Endothelial cell of umbilical vein (primary cell): Measurements from ENCODE around the gene GRIN3A. TPM values are rescaled to one million over a fixed set of nuclear protein-coding genes. Genes with fewer than 3 reads are reported as not detected.

Experiments used
- BruUV-seq: library from RNA; stranded (reverse); fragments of 400-500 nt; replicated peaks from 2 replicates; lab custom pipeline; 2021; lab: Mats Ljungman, UMichigan
- CTCF ChIA-PET: fragments of 300-600, 350-600 bp; sonication (Branson Sonifier 250); formaldehyde crosslinking; loops from one replicate; lab custom pipeline; 2021; ENCODE audit warnings: antibody characterized with exemption, inconsistent platforms; lab: Charles Lee
- POLR2A ChIA-PET: fragments of 300-600, 350-600 bp; sonication (Branson Sonifier 250); formaldehyde crosslinking; loops from one replicate; lab custom pipeline; 2021; ENCODE audit warnings: antibody characterized with exemption, inconsistent platforms; lab: Charles Lee
- DNase-seq: peaks from one replicate; pipeline ENCODE4 v3.0.0-alpha.2; 2011; ENCODE audit warnings: low read depth, low spot score
- FAIRE-seq: peaks from 2 replicates; lab custom pipeline; 2011; peaks lifted over from hg19 to GRCh38; lab: Jason Lieb, UNC
- H2AFZ ChIP-seq: 2 replicates; pipeline ENCODE4 v1.6.0; 2012; ENCODE audit warnings: low read depth, low read length, control low read depth, inconsistent platforms
- H3K27ac ChIP-seq: 2 replicates; pipeline ENCODE4 v1.5.1; 2011; ENCODE audit warnings: low read depth, mild to moderate bottlenecking, control low read depth, low read length, moderate library complexity; ENCODE audit not compliant: insufficient read depth
- H3K27me3 ChIP-seq, 2 experiments: 2 replicates each; pipeline versions ENCODE4 v1.6.0 to v1.6.1; 2011; ENCODE audit warnings: low read length in 2 of 2, mixed read lengths in 1 of 2; ENCODE audit not compliant: control insufficient read depth in 2 of 2, insufficient read depth in 2 of 2
- H3K36me3 ChIP-seq, 2 experiments: 2 replicates in 1 of 2; 3 replicates in 1 of 2; pipeline ENCODE4 v1.5.1; 2011; ENCODE audit warnings: low read length in 2 of 2, mild to moderate bottlenecking in 1 of 2, moderate library complexity in 1 of 2; ENCODE audit not compliant: control insufficient read depth in 2 of 2, insufficient read depth in 2 of 2; ENCODE audit errors: extremely low read depth in 1 of 2
- H3K4me1 ChIP-seq: 3 replicates; pipeline ENCODE4 v1.5.1; 2011; ENCODE audit warnings: mild to moderate bottlenecking, low read length; ENCODE audit not compliant: control insufficient read depth, insufficient read depth; ENCODE audit errors: extremely low read depth
- H3K4me2 ChIP-seq: 2 replicates; pipeline ENCODE4 v1.6.1; 2011; ENCODE audit warnings: low read length, control low read depth, mixed read lengths; ENCODE audit not compliant: insufficient read depth
- H3K4me3 ChIP-seq, 3 experiments: fragments of 200-600 bp in 1 of 3; sonication (generic), shearing (Covaris generic) in 1 of 3; replicated peaks in 1 of 3; 2 replicates each; pipeline ENCODE4 v1.5.1; 2011 to 2016; ENCODE audit warnings: control low read depth in 3 of 3, low read length in 3 of 3, mild to moderate bottlenecking in 2 of 3, inconsistent platforms in 1 of 3, low read depth in 1 of 3, moderate library complexity in 1 of 3; ENCODE audit not compliant: insufficient read depth in 1 of 3
- H3K79me2 ChIP-seq: 2 replicates; pipeline ENCODE4 v1.6.0; 2012; ENCODE audit warnings: low read length, inconsistent platforms; ENCODE audit not compliant: control insufficient read depth, insufficient read depth
- H3K9ac ChIP-seq: replicated peaks from 2 replicates; pipeline ENCODE3; 2011; ENCODE audit warnings: low read length, control low read depth; ENCODE audit not compliant: insufficient read depth; ENCODE audit errors: extremely low read depth
- H3K9me1 ChIP-seq: replicated peaks from 3 replicates; pipeline ENCODE4 v1.6.0; 2011; ENCODE audit warnings: mild to moderate bottlenecking, low read length; ENCODE audit not compliant: control insufficient read depth, insufficient read depth; ENCODE audit errors: extremely low read depth
- H3K9me3 ChIP-seq: replicated peaks from 2 replicates; pipeline ENCODE4 v1.5.1; 2012; ENCODE audit warnings: low read length, inconsistent platforms; ENCODE audit not compliant: control insufficient read depth, insufficient read depth
- H4K20me1 ChIP-seq: replicated peaks from 2 replicates; pipeline ENCODE3; 2011; ENCODE audit warnings: mild to moderate bottlenecking, low read length; ENCODE audit not compliant: control insufficient read depth, insufficient read depth; ENCODE audit errors: extremely low read depth
- CTCF ChIP-seq, 2 donors: IDR thresholded peaks; 1 replicate in 1 of 2; 2 replicates in 1 of 2; pipeline ENCODE4 v1.5.1; 2011; ENCODE audit warnings: low read length in 2 of 2, mild to moderate bottlenecking in 2 of 2, moderate library complexity in 2 of 2, control low read depth in 1 of 2, inconsistent platforms in 1 of 2, low read depth in 1 of 2; ENCODE audit not compliant: insufficient read depth in 1 of 2; ENCODE audit errors: extremely low read depth in 1 of 2
- EZH2 ChIP-seq: IDR thresholded peaks from 2 replicates; pipeline ENCODE4 v1.6.1; 2012; ENCODE audit warnings: borderline replicate concordance, low read depth, mild to moderate bottlenecking, moderate library complexity, low read length, inconsistent platforms; ENCODE audit not compliant: severe bottlenecking
- FOS ChIP-seq: IDR thresholded peaks from 2 replicates; pipeline ENCODE4 v1.6.1; 2011; ENCODE audit warnings: mild to moderate bottlenecking, low read length, moderate library complexity, borderline replicate concordance; ENCODE audit not compliant: insufficient read depth
- GATA2 ChIP-seq: IDR thresholded peaks from 2 replicates; pipeline ENCODE4 v1.7.0; 2011; ENCODE audit warnings: low read depth, mild to moderate bottlenecking, moderate library complexity, mixed read lengths, low read length; ENCODE audit not compliant: insufficient read length, insufficient read depth
- JUN ChIP-seq: IDR thresholded peaks from 2 replicates; pipeline ENCODE4 v1.6.1; 2011; ENCODE audit warnings: borderline replicate concordance, low read depth; ENCODE audit not compliant: insufficient read length, insufficient read depth
- MAX ChIP-seq: IDR thresholded peaks from 2 replicates; pipeline ENCODE4 v1.6.1; 2011; ENCODE audit not compliant: insufficient read depth, insufficient read length
- MYC ChIP-seq: IDR thresholded peaks from one replicate; pipeline ENCODE4 v1.6.1; 2011; ENCODE audit warnings: mild to moderate bottlenecking, low read depth, low read length
- POLR2A ChIP-seq: IDR thresholded peaks from 2 replicates; pipeline ENCODE4 v1.6.1; 2012; ENCODE audit warnings: low read depth, mild to moderate bottlenecking, control low read depth, low read length
- POLR2AphosphoS5 ChIP-seq: IDR thresholded peaks from 2 replicates; pipeline ENCODE4 v1.6.1; 2012; ENCODE audit warnings: low read depth, mild to moderate bottlenecking, control low read depth, low read length, moderate library complexity; ENCODE audit not compliant: insufficient read depth
- dilution Hi-C: fragments of 300-500 bp; cut with MboI; formaldehyde crosslinking; loops from one replicate; pipeline ENCODE4 v1.15.0; 2019; ENCODE audit warnings: low sequenced_read_pairs; ENCODE audit not compliant: extremely low pct_ligation_motif_present
- intact Hi-C: fragments of 100-400 bp; cut with micrococcal nuclease; formaldehyde crosslinking; loops from one replicate; pipeline ENCODE4 v1.10.0; 2022
- polyA plus RNA-seq, 4 experiments: library from polyadenylated mRNA; depleted of rRNA in 3 of 4; stranded (reverse) in 3 of 4; unstranded in 1 of 4; fragments of >200 nt; gene quantifications; 2 replicates each; pipeline versions ENCODE4 v1.2.1 to v1.2.3, GENCODE V29; 2011 to 2012; ENCODE audit warnings: missing spikeins in 1 of 4
- total RNA-seq: library from RNA; stranded (reverse); gene quantifications from 2 replicates; pipeline ENCODE4 v1.2.3, GENCODE V29; 2021

Gene GRIN3A
- total and polyA plus RNA-seq, 2 donors (not counting 3 experiments of a cell fraction or from before 2014, with no cell fraction given): not detected

- no peak overlapping the region for H3K9ac ChIP-seq
- no peaks in the 10 kb centered on the region for H3K79me2 ChIP-seq
- H3K27ac ChIP-seq: no peak overlapping the region
- no peak overlapping the region for H2AFZ ChIP-seq
- dilution Hi-C loops (no loop called here), intact Hi-C loops (no loop called here)
- H3K4me2 ChIP-seq: no peak overlapping the region
- no peaks in the 10 kb centered on the region for H3K27me3 ChIP-seq
- H3K9me3 ChIP-seq: no peaks in the 10 kb centered on the region
- no peaks in the 10 kb centered on the region for H3K36me3 ChIP-seq
- CTCF ChIA-PET: no interaction called here
- FAIRE-seq (no peak), DNase-seq (no peak)
- H4K20me1 ChIP-seq: no peaks in the 10 kb centered on the region
- H3K9me1 ChIP-seq: no peaks in the 10 kb centered on the region
- no TSS peak for BruUV-seq
- no peak overlapping the region for H3K4me3 ChIP-seq
- POLR2A ChIA-PET: no interaction called here
- no peaks in the 10 kb centered on the region for H3K4me1 ChIP-seq
- TF ChIP-seq MAX (no peak), POLR2A (no peak), GATA2 (no peak), POLR2AphosphoS5 (no peak), CTCF (IDR thresholded peaks at IDR 0.05; ENCODE audit: extremely low read depth in 1 of 2, insufficient read depth in 1 of 2, low read depth in 1 of 2, low read length in 2 of 2) (no peak), EZH2 (no peak)
These were observed 70.0 kb downstream of the GRIN3A start for GRCh38 chr9:101668421-101668820.

GRCh38 chr9:101664453-101664852, 74.0 kb downstream of the GRIN3A start:
- no TSS peak for BruUV-seq
- Histone ChIP-seq H3K27ac (no peak overlapping the region), H3K27me3 (no peaks in the 10 kb centered on the region), H3K4me3 (no peak overlapping the region), H3K4me1 (no peaks in the 10 kb centered on the region), H3K9me3 (no peaks in the 10 kb centered on the region), H4K20me1 (no peaks in the 10 kb centered on the region), H3K36me3 (no peaks in the 10 kb centered on the region), H3K4me2 (no peak overlapping the region), H2AFZ (no peak overlapping the region), H3K79me2 (no peaks in the 10 kb centered on the region), H3K9ac (no peak overlapping the region), H3K9me1 (no peaks in the 10 kb centered on the region)
- intact Hi-C loops: no loop called here
- CTCF ChIA-PET: no interaction called here
- no peak for DNase-seq
- dilution Hi-C loops: no loop called here
- POLR2A ChIA-PET: no interaction called here
- no peak for TF ChIP-seq EZH2
- no peak for TF ChIP-seq CTCF (IDR thresholded peaks at IDR 0.05; ENCODE audit: extremely low read depth in 1 of 2, insufficient read depth in 1 of 2, low read depth in 1 of 2, low read length in 2 of 2)
- TF ChIP-seq POLR2AphosphoS5: no peak
- no peak for TF ChIP-seq GATA2
- no peak for TF ChIP-seq MYC
- no peak for TF ChIP-seq JUN
- no peak for TF ChIP-seq FOS
- TF ChIP-seq POLR2A: no peak
- TF ChIP-seq MAX: no peak
- no peak for FAIRE-seq
